Activated CD4-positive, alpha-beta T cell treated with anti-CD3 and anti-CD28 coated beads for 1 hour (primary cell): ENCODE data around the gene GNB1L.
"Not testable (repeated sequence)": the region's sequence is repeated elsewhere in the genome, so short reads cannot be mapped to it uniquely, and the experiment has no call there.

Experiments used
- DNase-seq: peaks from one replicate; pipeline ENCODE4 v3.0.0-alpha.2; 2020

Gene GNB1L

GRCh38 chr22:19807161-19807913, 47.3 kb downstream of the GNB1L start:
- no peak for DNase-seq

GRCh38 chr22:19806213-19807160, 48.2 kb downstream of the GNB1L start:
- no peak for DNase-seq

- DNase-seq = no peak
Measured at GRCh38 chr22:19805821-19806212, 48.9 kb downstream of the GNB1L start.

DNA sequence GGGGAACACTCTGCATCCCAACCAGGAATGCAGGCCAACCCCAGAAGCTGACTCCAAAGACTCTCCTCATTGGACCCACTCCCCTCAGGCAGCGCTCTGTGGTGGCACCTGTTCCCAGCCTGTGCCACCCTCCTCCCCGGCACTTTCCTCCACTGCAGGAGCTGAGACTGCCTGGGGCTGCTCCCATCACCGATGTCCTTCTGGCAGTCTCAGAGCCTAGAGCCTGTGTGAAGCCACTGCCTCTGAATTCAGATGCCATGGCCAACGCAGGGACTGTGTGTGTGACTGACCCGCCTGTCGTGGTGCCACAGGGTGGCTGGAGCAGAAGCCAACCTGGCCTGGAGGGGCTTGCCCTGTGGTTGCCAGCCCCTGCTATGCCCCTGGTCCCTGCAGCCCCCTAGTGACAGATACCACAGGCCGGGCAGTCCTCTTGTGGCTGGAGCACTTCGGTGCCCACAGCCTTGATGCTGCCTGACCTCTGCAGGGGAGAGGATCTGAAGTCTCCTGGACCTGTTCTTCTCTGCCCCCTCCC, 50.9 kb downstream of the GNB1L start:
- DNase-seq = no peak

DNA sequence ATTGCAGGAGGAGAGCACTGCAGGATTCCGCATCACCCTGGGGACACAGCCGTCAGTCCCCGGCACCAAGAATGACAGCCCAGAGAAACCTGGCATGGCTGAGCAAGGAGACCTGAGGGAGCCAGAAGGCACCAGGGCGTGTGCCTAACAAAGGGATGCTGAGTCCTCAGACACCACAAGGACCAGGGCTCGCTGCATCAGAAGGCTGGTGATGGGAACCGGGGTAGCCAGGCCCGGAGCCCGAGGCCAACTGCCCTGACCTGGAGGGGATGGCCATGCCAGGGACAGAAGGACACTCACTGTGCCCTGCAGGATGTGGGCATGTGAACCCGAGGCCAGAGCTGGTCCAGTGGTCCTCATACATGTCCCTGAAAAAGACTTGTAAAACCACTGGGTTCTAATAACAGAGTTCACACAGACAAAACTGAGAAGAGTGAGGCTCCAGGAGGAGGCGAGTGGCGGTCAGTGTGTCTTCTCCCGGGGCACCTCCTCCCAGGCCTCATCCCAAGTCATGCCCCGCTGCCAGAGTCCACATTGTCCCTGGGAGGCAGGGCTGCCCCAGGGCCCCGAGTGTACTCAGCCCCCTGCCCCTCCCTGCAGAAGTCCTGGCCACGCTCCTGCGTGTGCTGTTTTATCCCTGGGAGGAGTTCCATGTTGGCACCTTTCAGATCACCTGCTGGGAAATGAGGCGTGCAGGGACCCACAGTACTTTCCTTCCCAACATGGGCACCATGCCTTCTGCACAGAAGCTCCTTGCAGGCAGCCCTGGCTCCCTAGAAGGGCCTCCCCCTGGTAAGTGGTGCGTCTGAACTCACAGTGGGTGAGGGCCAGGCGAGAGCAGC, 51.6 kb downstream of the GNB1L start:
- DNase-seq = no peak

DNA sequence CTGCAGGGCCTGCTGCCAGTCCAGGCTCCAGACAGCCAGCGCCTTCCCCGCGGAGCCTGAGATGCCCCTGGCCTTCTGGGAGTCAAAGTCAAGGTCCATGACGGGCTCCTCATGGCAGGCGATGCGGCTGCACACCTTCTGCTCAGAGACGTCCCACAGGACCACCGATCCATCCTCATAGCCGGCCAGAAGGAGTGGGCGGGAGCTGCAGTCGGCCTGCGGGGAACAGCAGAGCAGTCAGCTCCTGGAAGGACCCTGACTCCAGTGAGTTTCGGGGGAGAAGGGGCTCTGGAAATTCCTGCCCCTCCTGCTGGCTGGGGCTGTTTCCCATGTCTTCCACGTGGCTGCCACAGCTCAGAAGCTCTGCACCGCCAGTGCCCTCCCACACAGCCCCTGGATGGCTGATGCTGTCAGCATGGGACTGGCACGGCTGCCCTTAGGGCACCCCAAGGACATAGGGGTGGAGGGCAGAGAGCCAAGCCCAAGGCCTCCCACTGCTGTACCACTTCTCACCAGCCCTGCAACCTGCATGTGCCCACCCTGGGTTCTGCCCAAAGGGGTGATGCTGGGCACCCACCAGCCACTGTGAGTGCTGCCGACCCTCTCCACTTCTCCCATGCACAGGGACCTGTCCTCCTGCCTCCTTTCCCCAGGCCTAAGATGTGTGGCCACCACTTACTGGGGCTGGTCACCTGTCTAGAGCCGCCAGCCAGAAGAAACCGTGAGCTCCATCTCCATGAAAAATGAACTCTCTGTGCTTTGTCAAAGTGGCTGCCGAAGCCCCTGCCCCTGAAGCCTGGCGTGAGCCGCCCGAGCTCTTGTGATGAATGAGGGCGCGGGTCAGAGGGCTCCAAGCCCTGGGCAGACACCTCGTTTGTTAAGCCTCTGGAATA, 52.4 kb downstream of the GNB1L start:
- no peak for DNase-seq

GRCh38 chr22:19801340-19802000, 53.2 kb downstream of the GNB1L start:
- no peak for DNase-seq

DNA sequence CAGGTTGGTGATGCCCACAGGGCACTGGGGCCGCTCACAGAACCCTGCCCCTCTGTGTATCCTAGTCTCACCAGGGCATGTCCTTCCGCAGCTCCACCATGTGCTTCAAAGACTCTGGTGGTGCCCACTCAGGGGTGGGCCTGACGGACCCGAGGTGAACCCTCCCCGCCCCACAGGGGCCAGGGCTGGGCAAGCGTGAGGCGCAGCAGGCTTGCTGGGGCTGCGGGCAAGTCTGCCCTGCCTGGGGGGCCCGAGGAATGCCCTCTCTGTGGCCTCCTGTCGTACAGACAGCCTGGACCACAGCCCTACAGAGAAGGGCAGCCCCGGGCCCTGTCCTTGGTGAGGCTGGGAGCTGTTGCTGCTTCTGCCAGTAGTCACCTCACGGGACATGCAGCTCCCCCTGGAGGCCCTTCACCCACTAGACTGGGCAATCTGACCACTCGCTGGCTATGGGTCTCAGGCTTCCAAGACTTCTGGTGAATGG, 53.9 kb downstream of the GNB1L start:
- DNase-seq = no peak

DNA sequence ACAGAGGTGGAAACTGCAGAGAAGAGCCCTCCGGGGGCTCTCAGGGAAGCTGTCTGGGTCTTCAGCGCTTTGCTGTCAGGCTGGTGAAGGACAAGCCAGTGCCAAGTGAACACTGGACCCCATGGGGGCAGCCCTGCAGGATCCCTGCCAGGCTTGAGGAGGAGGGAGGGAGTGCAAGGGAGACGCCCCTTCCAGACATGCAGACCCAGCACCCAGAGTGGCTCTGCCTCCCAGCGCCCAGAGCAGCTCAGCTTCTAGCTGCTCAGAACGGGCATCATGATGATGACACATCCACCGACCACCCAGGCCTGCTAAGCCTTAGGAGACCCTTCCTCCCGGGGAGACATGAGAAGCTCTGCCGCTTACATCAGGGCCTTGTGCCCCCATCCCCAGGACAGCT, 54.4 kb downstream of the GNB1L start:
- DNase-seq = no peak

GRCh38 chr22:19799322-19800190, 55.1 kb downstream of the GNB1L start:
- DNase-seq = no peak

DNA sequence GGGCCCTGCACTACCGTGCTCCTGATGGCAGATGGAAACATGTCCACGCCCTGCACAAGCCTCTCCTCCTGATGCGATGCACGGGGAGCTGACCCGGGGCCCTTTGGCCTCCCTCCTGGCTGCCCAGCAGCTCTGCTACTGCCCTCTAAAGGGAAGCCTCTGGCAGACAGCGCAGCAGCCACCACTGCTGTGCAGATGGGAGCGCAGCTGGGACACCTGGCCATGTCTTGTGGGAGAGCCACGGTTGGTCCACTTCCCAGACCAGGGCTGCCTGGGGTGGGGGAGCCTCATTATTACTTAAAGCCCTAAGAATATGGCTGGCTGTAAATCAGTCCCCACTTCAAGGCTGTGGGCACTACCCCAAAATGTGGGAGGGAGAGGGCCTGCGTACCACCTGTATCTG, 55.8 kb downstream of the GNB1L start:
- DNase-seq = no peak

- no peak for DNase-seq
Measured at GRCh38 chr22:19798003-19798665, 56.5 kb downstream of the GNB1L start.

DNA sequence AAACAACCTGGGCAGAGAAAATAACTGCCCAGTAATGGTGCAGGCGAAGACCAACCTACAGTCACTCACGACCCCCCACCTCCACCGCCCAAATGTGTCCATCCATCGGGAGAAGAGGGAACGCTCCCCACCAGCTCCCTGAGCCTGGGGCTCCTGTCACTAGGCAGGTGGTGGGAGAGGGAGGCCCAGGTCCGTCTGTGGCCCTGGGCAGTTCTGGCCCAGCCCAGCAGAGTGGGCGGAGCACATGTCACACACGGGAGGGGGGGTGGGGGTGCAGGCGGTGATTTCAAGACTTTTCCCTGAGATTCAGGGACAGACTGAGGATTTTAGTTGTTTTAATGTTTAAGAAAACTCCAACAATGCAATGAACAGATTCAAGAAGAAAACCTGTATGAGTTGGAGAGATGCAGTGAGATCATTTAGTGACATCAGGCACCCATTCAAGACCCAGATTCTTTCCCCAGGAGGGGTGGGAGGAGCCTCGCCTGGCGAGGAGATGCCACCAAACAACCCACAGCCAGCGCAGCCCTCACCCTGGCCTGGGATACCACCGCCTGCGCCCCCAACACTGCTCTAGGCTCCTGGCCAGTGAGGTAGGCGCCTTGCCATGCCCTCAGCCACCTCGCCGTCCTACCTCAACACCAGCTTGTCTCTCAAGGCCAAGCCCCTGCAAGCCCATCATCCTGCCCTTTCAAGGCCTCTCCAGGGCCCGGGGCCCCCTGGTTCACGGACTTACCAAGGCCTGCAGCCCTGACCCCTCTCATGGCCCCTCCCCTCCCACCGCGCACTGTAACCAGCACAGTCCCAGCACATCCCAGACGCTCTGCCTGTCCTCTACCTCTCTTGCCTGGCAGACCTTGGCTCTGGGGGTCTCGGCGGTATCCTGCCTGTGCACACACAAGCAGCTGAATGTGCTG, 57.3 kb downstream of the GNB1L start:
- DNase-seq = no peak

- no peak for DNase-seq
Measured at GRCh38 chr22:19796160-19796559, 58.5 kb downstream of the GNB1L start.

- DNase-seq = no peak
Measured at GRCh38 chr22:19795617-19796008, 59.1 kb downstream of the GNB1L start.

- no peak for DNase-seq
Measured at GRCh38 chr22:19793661-19794310, 60.9 kb downstream of the GNB1L start.

DNA sequence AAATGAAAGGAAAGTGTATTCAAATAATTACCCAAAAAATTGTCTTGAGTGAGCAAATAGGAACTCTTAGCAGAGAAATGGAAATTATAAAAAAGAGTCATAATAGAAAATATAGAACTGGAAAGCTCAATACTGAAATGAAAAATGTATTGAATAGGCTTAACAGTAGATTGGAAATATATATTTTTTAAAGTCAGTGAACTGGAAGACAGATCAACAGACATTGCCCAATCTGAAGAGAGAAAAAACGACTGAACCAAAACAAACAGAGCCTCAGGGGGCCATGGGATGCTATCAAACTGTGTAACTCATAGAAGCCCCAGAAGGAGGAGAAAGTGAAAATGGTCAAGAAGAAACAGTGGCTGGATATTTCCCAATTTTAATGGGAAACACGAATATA, 61.5 kb downstream of the GNB1L start:
- no peak for DNase-seq

DNA sequence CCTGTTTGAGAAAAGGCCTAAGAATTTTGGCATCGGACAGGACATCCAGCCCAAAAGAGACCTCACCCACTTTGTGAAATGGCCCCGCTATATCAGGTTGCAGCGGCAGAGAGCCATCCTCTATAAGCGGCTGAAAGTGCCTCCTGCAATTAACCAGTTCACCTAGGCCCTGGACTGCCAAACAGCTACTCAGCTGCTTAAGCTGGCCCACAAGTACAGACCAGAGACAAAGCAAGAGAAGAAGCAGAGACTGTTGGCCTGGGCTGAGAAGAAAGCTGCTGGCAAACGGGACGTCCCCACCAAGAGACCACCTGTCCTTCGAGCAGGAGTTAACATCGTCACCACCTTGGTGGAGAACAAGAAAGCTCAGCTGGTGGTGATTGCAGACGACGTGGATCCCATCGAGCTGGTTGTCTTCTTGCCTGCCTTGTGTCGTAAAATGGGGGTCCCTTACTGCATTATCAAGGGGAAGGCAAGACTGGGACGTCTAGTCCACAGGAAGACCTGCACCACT, 62.2 kb downstream of the GNB1L start:
- DNase-seq = not testable (repeated sequence)
